ENCODE data around the gene CYTH4.
"Not testable (repeated sequence)": the region's sequence is repeated elsewhere in the genome, so short reads cannot be mapped to it uniquely, and the experiment has no call there.

CYTH4 gene

DNA sequence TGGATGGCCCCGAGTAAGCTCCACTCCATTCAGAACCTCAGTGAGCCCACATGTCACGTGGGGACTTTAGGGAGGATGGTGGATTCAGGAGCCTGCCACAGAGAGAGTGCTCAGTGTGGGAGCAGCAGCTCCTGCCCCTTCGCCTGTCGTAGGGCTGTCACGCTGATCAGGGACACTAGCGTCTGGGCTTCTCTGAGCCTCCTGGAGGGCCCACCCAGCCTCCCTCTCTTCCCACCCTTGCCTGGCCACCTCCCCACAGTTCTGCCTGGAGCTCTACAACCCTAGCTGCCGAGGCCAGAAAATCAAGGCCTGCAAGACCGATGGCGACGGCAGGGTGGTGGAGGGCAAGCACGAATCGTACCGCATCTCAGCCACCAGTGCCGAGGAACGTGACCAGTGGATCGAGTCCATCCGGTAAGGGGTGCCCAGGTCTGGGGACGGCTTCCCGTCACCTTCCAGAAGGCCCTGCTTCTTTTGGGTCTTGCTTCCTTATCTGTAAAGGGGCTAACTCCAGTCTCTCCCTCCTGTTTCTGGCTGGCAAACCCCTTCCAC, 29.5 kb downstream of the CYTH4 start:
- DNase-seq, result no peak

- no peak for DNase-seq
These were observed 30.4 kb downstream of the CYTH4 start for GRCh38 chr22:37312549-37313183.

GRCh38 chr22:37313376-37314314, 31.3 kb downstream of the CYTH4 start:
- DNase-seq, result no peak

DNA sequence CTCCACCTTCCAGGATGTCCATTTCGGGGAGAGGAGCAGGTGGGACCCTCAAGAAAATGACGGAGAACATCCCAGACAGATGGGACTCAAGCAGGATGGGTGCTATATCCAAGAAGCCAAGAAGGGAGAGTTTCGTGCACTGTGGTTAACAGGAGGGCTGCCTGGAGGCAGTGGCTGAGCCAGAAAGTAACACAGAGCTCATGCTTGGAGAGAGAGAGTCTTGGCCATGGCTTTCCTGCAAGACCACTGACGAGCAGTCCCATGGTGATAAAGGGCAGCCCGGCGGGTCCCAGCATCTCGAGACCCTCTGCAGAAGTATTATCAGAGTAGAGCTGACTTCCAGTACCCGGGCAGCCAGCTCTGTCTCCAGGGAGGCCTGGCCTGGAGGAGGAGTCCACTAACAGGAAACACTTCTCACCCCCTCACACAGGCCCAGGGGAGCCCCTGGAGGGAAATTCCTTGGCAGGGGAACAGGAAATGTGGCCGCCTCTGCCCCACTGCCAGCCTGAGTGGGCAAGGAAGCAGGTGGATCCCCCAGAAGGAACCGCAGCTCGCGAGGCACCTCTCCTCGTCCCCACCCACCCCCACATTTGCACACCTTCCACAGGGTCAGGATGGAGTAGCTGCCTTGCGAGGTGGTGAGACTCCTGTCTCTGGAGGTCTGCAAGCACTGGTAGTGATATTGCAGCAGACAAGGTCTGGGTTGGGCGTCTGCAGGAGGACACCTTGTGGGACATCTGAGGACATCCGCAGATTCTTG, 32.2 kb downstream of the CYTH4 start:
- DNase-seq, result peak; percentile 44

DNA sequence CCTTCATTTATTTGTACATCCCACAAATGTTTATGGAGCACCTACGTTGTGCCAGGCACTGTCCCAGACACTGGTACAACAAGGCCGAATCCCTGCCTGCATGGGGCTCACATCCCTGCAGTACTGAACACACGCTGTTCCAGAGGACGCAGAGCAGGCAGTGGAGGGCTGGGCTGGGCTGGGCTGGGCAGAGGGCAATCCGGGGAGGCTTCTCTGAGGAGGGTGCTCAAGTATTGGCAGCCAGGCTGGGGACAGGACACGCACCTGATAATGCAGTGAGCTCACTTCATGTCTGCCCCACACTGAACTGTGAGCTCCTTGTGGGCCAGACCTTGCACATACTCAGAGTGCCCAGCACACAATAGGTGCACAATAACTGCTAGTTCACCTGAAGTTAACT, 34.1 kb downstream of the CYTH4 start:
- DNase-seq, result no peak

GRCh38 chr22:37316875-37317371, 34.6 kb downstream of the CYTH4 start:
- peak; percentile 89 for DNase-seq

- no peak for DNase-seq
These were observed 35.4 kb downstream of the CYTH4 start for GRCh38 chr22:37317698-37318210.

- DNase-seq, result no peak
These were observed 36.2 kb downstream of the CYTH4 start for GRCh38 chr22:37318364-37319109.

DNA sequence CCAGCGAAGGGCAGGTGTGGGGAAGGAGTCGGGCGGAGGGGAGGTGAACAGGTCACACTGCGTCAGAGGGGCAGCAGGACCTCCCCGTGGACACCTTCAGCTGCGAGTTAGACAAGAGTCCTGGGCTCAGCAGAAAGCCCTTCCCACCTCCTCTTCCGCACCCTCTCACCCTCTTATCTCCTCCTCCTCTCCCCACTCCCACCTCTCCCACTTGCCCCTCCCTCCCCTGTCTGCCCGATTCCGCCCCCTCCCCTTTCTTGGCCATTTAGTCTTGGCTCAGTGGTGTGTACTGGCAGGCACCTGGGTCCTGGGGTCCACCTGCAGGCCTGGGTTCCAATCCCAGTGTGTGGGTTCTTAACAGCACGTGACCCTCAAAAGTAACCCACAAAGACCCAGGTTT, 37.2 kb downstream of the CYTH4 start:
- DNase-seq, result no peak

- DNase-seq, result no peak
These were observed 38.7 kb downstream of the CYTH4 start for GRCh38 chr22:37320726-37321677.

- no peak for DNase-seq
These were observed 42.2 kb downstream of the CYTH4 start for GRCh38 chr22:37324340-37325038.

- no peak for DNase-seq
These were observed 42.7 kb downstream of the CYTH4 start for GRCh38 chr22:37325039-37325395.

DNA sequence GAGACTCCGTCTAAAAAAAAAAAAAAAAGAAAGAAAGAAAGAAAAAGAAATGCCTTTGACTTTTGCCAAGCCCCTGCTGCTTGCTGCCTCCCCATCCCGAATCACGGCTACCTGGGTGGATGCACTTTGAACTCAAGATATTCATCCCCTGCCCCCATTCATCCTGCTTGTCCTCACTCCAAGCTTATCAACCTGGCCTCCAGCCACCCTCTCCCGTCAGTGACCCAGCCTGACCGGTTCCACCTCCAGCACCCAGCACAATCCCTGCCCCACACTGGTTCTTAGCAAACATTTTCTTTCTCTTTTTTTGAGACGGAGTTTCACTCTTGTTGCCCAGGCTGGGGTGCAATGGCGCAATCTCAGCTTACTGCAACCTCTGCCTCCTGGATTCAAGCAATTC, 44.4 kb downstream of the CYTH4 start:
- DNase-seq, result no peak

- peak; percentile 95 for DNase-seq
These were observed 45.7 kb downstream of the CYTH4 start for GRCh38 chr22:37328017-37328416.

- not testable (repeated sequence) for DNase-seq
These were observed 46.4 kb downstream of the CYTH4 start for GRCh38 chr22:37328538-37329237.

DNA sequence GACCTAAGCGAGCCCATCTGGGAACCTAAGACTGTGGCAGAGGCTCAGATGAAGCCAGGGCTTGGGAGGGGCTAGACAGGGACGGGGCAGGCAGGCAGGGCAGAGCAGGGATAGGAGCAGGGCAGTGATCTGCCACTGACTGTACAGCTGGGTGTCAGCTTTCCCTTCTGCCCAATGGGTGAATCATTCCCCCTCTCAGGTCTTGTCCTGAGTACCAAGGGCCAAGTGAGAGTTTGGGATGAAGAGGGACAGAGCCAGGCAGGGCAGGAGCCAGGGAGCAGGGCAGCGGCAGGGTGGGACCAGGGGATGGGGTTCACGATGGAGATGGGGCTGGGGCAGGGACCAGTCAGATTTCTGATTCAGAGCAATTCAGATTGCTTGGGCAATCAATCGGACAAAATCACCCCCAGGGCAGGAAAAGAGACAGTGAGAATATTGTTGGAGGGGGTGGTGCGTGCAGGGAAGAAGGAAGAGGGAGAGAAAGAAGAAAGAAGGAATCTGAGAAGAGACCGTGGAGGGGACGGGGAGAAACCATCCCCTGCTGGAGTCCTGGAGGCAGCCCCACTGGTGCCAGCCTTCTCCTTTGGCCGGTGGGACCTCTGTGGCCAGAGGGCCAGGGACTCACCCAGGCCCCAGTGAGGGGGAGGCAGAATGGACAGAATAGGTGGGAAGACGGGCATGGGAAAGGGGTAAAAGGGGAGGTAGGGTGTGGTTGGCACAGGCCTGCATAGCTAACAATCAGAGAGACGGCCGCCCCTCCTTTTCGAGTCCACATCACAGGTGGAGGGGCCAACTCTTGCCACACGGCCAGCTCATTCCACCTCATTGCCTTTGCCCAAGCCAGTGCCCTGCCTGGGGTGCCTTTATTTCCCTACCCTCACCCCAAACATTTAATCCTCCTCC, 47.2 kb downstream of the CYTH4 start:
- DNase-seq, result peak; percentile 85

- peak; percentile 73 for DNase-seq
These were observed 48.1 kb downstream of the CYTH4 start for GRCh38 chr22:37330200-37331033.
